ENCODE results near the gene DMRTA2.

The DMRTA2 gene

GRCh38 chr1:50458507-50458906, 35.3 kb upstream of the DMRTA2 start:
- no peaks in the 10 kb centered on the region for H3K36me3 ChIP-seq (ENCODE audit: low read length)
- no peaks in the 10 kb centered on the region for H3K79me2 ChIP-seq (ENCODE audit: insufficient read depth, low read length)
- H3K9ac ChIP-seq (ENCODE audit: low read length), result no peak overlapping the region
- H3K9me3 ChIP-seq (ENCODE audit: insufficient read depth, low read length), result no peaks in the 10 kb centered on the region
- no peak overlapping the region for H2AFZ ChIP-seq (ENCODE audit: low read depth, low read length, severe bottlenecking)
- no peaks in the 10 kb centered on the region for H4K20me1 ChIP-seq (ENCODE audit: low read depth, low read length)
- H3K9me2 ChIP-seq (replicated peaks; ENCODE audit: insufficient read depth, low read length), result no peaks in the 10 kb centered on the region
- no peak overlapping the region for H3K4me3 ChIP-seq (ENCODE audit: insufficient read depth, low read length, poor library complexity, severe bottlenecking)
- H3F3A ChIP-seq (ENCODE audit: insufficient read depth), result no peaks in the 10 kb centered on the region
- H3K27ac ChIP-seq (ENCODE audit: low read depth, low read length), result no peak overlapping the region
- H3K27me3 ChIP-seq (ENCODE audit: low read length), result no peaks in the 10 kb centered on the region
- no peak overlapping the region for H3K4me2 ChIP-seq (ENCODE audit: low read depth, low read length, poor library complexity, severe bottlenecking)
- TF ChIP-seq CTCF (IDR thresholded peaks at IDR 0.05; ENCODE audit: insufficient read depth, low read length, poor library complexity, severe bottlenecking) (no peak), EZH2phosphoT487 (conservative IDR thresholded peaks at IDR 0.05; ENCODE audit: low read length) (no peak)

- H3K4me3 ChIP-seq (ENCODE audit: insufficient read depth, low read length, poor library complexity, severe bottlenecking), result no peak overlapping the region
- no peak overlapping the region for H3K4me2 ChIP-seq (ENCODE audit: low read depth, low read length, poor library complexity, severe bottlenecking)
- H3K9me2 ChIP-seq (replicated peaks; ENCODE audit: insufficient read depth, low read length), result no peaks in the 10 kb centered on the region
- H3K36me3 ChIP-seq (ENCODE audit: low read length), result no peaks in the 10 kb centered on the region
- H3K27ac ChIP-seq (ENCODE audit: low read depth, low read length), result no peak overlapping the region
- H3K27me3 ChIP-seq (ENCODE audit: low read length), result no peaks in the 10 kb centered on the region
- no peaks in the 10 kb centered on the region for H3F3A ChIP-seq (ENCODE audit: insufficient read depth)
- H2AFZ ChIP-seq (ENCODE audit: low read depth, low read length, severe bottlenecking), result no peak overlapping the region
- no peaks in the 10 kb centered on the region for H4K20me1 ChIP-seq (ENCODE audit: low read depth, low read length)
- no peaks in the 10 kb centered on the region for H3K9me3 ChIP-seq (ENCODE audit: insufficient read depth, low read length)
- no peak overlapping the region for H3K9ac ChIP-seq (ENCODE audit: low read length)
- H3K79me2 ChIP-seq (ENCODE audit: insufficient read depth, low read length), result no peaks in the 10 kb centered on the region
- TF ChIP-seq CTCF (IDR thresholded peaks at IDR 0.05; ENCODE audit: insufficient read depth, low read length, poor library complexity, severe bottlenecking), result no peak
- no peak for TF ChIP-seq EZH2phosphoT487 (conservative IDR thresholded peaks at IDR 0.05; ENCODE audit: low read length)
Observed at GRCh38 chr1:50454911-50455310, 31.7 kb upstream of the DMRTA2 start.

GRCh38 chr1:50453266-50453665, 30.0 kb upstream of the DMRTA2 start:
- H3K9me3 ChIP-seq (ENCODE audit: insufficient read depth, low read length), result no peaks in the 10 kb centered on the region
- H3K27me3 ChIP-seq (ENCODE audit: low read length), result no peaks in the 10 kb centered on the region
- H3F3A ChIP-seq (ENCODE audit: insufficient read depth), result no peaks in the 10 kb centered on the region
- no peak overlapping the region for H3K4me3 ChIP-seq (ENCODE audit: insufficient read depth, low read length, poor library complexity, severe bottlenecking)
- H2AFZ ChIP-seq (ENCODE audit: low read depth, low read length, severe bottlenecking), result no peak overlapping the region
- H3K9ac ChIP-seq (ENCODE audit: low read length), result no peak overlapping the region
- TF ChIP-seq EZH2phosphoT487 (conservative IDR thresholded peaks at IDR 0.05; ENCODE audit: low read length) (no peak), CTCF (IDR thresholded peaks at IDR 0.05; ENCODE audit: insufficient read depth, low read length, poor library complexity, severe bottlenecking) (no peak)
- H3K36me3 ChIP-seq (ENCODE audit: low read length), result no peaks in the 10 kb centered on the region
- H4K20me1 ChIP-seq (ENCODE audit: low read depth, low read length), result no peaks in the 10 kb centered on the region
- no peak overlapping the region for H3K4me2 ChIP-seq (ENCODE audit: low read depth, low read length, poor library complexity, severe bottlenecking)
- H3K9me2 ChIP-seq (replicated peaks; ENCODE audit: insufficient read depth, low read length), result no peaks in the 10 kb centered on the region
- H3K79me2 ChIP-seq (ENCODE audit: insufficient read depth, low read length), result no peaks in the 10 kb centered on the region
- H3K27ac ChIP-seq (ENCODE audit: low read depth, low read length), result no peak overlapping the region

All from SU-DHL-6 (cell line).